DND-41 (cell line): Measurements from ENCODE around the gene KMT2B.
A peak's percentile ranks its signal among the peaks of the same experiment; 100 is the strongest.

Source experiments
- ATAC-seq: fragments of 200-7000 bp; cut with Tn5 transposase; 3 replicates; pipeline ENCODE4 v1.9.1; 2021; ENCODE audit warnings: low read depth; ENCODE audit not compliant: insufficient read depth
- DNase-seq: peaks from one replicate; pipeline ENCODE4 v3.0.0-alpha.2; 2020
- H2AFZ ChIP-seq: 2 replicates; pipeline ENCODE4 v1.6.0; 2012; ENCODE audit warnings: low read depth, low read length
- H3K27ac ChIP-seq: 2 replicates; pipeline ENCODE4 v1.5.1; 2012; ENCODE audit warnings: low read length, inconsistent platforms
- H3K27me3 ChIP-seq: fragments of 200-600 bp; sonication (generic); 2 replicates; pipeline ENCODE4 v1.6.0; 2012; ENCODE audit warnings: low read length, mild to moderate bottlenecking, inconsistent platforms; ENCODE audit not compliant: insufficient read depth, poor library complexity
- H3K36me3 ChIP-seq: 2 replicates; pipeline ENCODE4 v1.5.1; 2012; ENCODE audit warnings: low read length, inconsistent platforms; ENCODE audit not compliant: insufficient read depth
- H3K4me1 ChIP-seq: 2 replicates; pipeline ENCODE4 v1.5.1; 2012; ENCODE audit warnings: mild to moderate bottlenecking, low read length; ENCODE audit not compliant: insufficient read depth
- H3K4me2 ChIP-seq: 2 replicates; pipeline ENCODE4 v1.6.0; 2012; ENCODE audit warnings: mild to moderate bottlenecking, moderate library complexity, low read length, inconsistent platforms; ENCODE audit not compliant: insufficient read depth
- H3K4me3 ChIP-seq, 2 experiments: fragments of 200-600 bp in 1 of 2; shearing (Covaris generic) in 1 of 2; 2 replicates each; pipeline ENCODE4 v1.5.1; 2012 to 2016; ENCODE audit warnings: inconsistent platforms in 2 of 2, low read length in 2 of 2, mild to moderate bottlenecking in 2 of 2, low read depth in 1 of 2, moderate library complexity in 1 of 2
- H3K79me2 ChIP-seq: 2 replicates; pipeline ENCODE4 v1.6.0; 2012; ENCODE audit warnings: low read length, inconsistent platforms; ENCODE audit not compliant: insufficient read depth
- H3K9ac ChIP-seq: 2 replicates; pipeline ENCODE4 v1.6.0; 2012; ENCODE audit warnings: low read depth, mild to moderate bottlenecking, inconsistent platforms, low read length, moderate library complexity
- H3K9me3 ChIP-seq: 2 replicates; pipeline ENCODE4 v1.5.1; 2012; ENCODE audit warnings: low read length, moderate library complexity, mild to moderate bottlenecking, inconsistent platforms; ENCODE audit not compliant: insufficient read depth, severe bottlenecking
- H4K20me1 ChIP-seq: 2 replicates; pipeline ENCODE4 v1.6.0; 2012; ENCODE audit warnings: low read length; ENCODE audit not compliant: insufficient read depth
- EZH2 ChIP-seq: IDR thresholded peaks from 3 replicates; pipeline ENCODE4 v1.6.1; 2012; ENCODE audit warnings: borderline replicate concordance, low read depth, mild to moderate bottlenecking, moderate library complexity, low read length, inconsistent platforms; ENCODE audit not compliant: severe bottlenecking
- TF ChIP-seq, protein P1 (sequence below): IDR thresholded peaks from 2 replicates; pipeline ENCODE4 v1.5.1; 2012; ENCODE audit warnings: borderline replicate concordance, low read length, moderate library complexity, mild to moderate bottlenecking; ENCODE audit not compliant: poor library complexity, severe bottlenecking; ENCODE audit errors: extremely low read depth

KMT2B gene

GRCh38 chr19:35693422-35693821, 24.4 kb upstream of the KMT2B start:
- Histone ChIP-seq H3K36me3 (no peaks in the 10 kb centered on the region), H3K4me3 (no peak overlapping the region), H3K79me2 (no peaks in the 10 kb centered on the region), H3K9me3 (no peaks in the 10 kb centered on the region), H3K9ac (no peak overlapping the region), H4K20me1 (no peaks in the 10 kb centered on the region), H3K27me3 (no peaks in the 10 kb centered on the region), H3K27ac (no peak overlapping the region), H2AFZ (no peak overlapping the region), H3K4me2 (no peak overlapping the region), H3K4me1 (peaks cover 8% of the 10 kb centered on the region)
- ATAC-seq, result 0 out of 3 replicates have a peak, but pooled peaks have one; percentile 3
- no peak for TF ChIP-seq EZH2
- TF ChIP-seq, protein P1, sequence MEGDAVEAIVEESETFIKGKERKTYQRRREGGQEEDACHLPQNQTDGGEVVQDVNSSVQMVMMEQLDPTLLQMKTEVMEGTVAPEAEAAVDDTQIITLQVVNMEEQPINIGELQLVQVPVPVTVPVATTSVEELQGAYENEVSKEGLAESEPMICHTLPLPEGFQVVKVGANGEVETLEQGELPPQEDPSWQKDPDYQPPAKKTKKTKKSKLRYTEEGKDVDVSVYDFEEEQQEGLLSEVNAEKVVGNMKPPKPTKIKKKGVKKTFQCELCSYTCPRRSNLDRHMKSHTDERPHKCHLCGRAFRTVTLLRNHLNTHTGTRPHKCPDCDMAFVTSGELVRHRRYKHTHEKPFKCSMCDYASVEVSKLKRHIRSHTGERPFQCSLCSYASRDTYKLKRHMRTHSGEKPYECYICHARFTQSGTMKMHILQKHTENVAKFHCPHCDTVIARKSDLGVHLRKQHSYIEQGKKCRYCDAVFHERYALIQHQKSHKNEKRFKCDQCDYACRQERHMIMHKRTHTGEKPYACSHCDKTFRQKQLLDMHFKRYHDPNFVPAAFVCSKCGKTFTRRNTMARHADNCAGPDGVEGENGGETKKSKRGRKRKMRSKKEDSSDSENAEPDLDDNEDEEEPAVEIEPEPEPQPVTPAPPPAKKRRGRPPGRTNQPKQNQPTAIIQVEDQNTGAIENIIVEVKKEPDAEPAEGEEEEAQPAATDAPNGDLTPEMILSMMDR, result no peak
- no peak for DNase-seq

GRCh38 chr19:35693835-35694599, 23.8 kb upstream of the KMT2B start:
- H3K27ac ChIP-seq, result no peak overlapping the region
- H3K36me3 ChIP-seq, result no peaks in the 10 kb centered on the region
- H3K4me1 ChIP-seq, result peaks cover 8% of the 10 kb centered on the region
- peak; percentile 100 for ATAC-seq
- H3K4me3 ChIP-seq, result no peak overlapping the region
- no peaks in the 10 kb centered on the region for H3K9me3 ChIP-seq
- H4K20me1 ChIP-seq, result no peaks in the 10 kb centered on the region
- H3K79me2 ChIP-seq, result no peaks in the 10 kb centered on the region
- peak overlapping the region; percentile 67 for H2AFZ ChIP-seq
- TF ChIP-seq, protein P1, result peak; percentile 100
- TF ChIP-seq EZH2, result no peak
- H3K27me3 ChIP-seq, result no peaks in the 10 kb centered on the region
- H3K9ac ChIP-seq, result no peak overlapping the region
- H3K4me2 ChIP-seq, result no peak overlapping the region
- DNase-seq, result peak; percentile 89

- TF ChIP-seq EZH2, result no peak
- TF ChIP-seq, protein P1, result no peak
- H3K9me3 ChIP-seq, result no peaks in the 10 kb centered on the region
- no peaks in the 10 kb centered on the region for H3K27me3 ChIP-seq
- no peaks in the 10 kb centered on the region for H3K79me2 ChIP-seq
- ATAC-seq (no peak), DNase-seq (no peak)
- H3K9ac ChIP-seq, result no peak overlapping the region
- H3K27ac ChIP-seq, result no peak overlapping the region
- H3K36me3 ChIP-seq, result no peaks in the 10 kb centered on the region
- peaks cover 8% of the 10 kb centered on the region for H3K4me1 ChIP-seq
- H4K20me1 ChIP-seq, result no peaks in the 10 kb centered on the region
- H3K4me2 ChIP-seq, result no peak overlapping the region
- no peak overlapping the region for H3K4me3 ChIP-seq
- no peak overlapping the region for H2AFZ ChIP-seq
Observed at GRCh38 chr19:35695895-35696422, 21.8 kb upstream of the KMT2B start.
